Measurements from ENCODE around the gene NRXN3.

The NRXN3 gene

GRCh38 chr14:79580414-79580813 lies 1410.2 kb downstream of the NRXN3 start:
- no peak overlapping the region for H3K4me3 ChIP-seq (ENCODE audit: low read depth, low read length, poor library complexity, severe bottlenecking)
- H2AFZ ChIP-seq (ENCODE audit: low read length): no peak overlapping the region
- no peaks in the 10 kb centered on the region for H3K9me3 ChIP-seq (ENCODE audit: low read length)
- no peak overlapping the region for H3K4me2 ChIP-seq (ENCODE audit: low read length)
- H3K9ac ChIP-seq (ENCODE audit: low read length): no peak overlapping the region
- H3K9me2 ChIP-seq (ENCODE audit: low read depth, low read length): no peaks in the 10 kb centered on the region
- no peaks in the 10 kb centered on the region for H3K36me3 ChIP-seq (ENCODE audit: insufficient read depth, low read length)
- H3K4me1 ChIP-seq (ENCODE audit: insufficient read depth, low read length, severe bottlenecking): no peaks in the 10 kb centered on the region
- no peaks in the 10 kb centered on the region for H3F3A ChIP-seq (ENCODE audit: insufficient read depth, low read length)
- TF ChIP-seq, protein P1, sequence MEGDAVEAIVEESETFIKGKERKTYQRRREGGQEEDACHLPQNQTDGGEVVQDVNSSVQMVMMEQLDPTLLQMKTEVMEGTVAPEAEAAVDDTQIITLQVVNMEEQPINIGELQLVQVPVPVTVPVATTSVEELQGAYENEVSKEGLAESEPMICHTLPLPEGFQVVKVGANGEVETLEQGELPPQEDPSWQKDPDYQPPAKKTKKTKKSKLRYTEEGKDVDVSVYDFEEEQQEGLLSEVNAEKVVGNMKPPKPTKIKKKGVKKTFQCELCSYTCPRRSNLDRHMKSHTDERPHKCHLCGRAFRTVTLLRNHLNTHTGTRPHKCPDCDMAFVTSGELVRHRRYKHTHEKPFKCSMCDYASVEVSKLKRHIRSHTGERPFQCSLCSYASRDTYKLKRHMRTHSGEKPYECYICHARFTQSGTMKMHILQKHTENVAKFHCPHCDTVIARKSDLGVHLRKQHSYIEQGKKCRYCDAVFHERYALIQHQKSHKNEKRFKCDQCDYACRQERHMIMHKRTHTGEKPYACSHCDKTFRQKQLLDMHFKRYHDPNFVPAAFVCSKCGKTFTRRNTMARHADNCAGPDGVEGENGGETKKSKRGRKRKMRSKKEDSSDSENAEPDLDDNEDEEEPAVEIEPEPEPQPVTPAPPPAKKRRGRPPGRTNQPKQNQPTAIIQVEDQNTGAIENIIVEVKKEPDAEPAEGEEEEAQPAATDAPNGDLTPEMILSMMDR (IDR thresholded peaks at IDR 0.05; ENCODE audit: low read length): no peak
- no peak for TF ChIP-seq EZH2 (IDR thresholded peaks at IDR 0.05; ENCODE audit: borderline replicate concordance, low read length)
- H3K27ac ChIP-seq (ENCODE audit: low read depth, low read length, poor library complexity, severe bottlenecking): no peak overlapping the region
- H4K20me1 ChIP-seq (ENCODE audit: insufficient read depth, low read length): no peaks in the 10 kb centered on the region
- no peaks in the 10 kb centered on the region for H3K27me3 ChIP-seq (ENCODE audit: insufficient read depth, low read length)
- no peaks in the 10 kb centered on the region for H3K79me2 ChIP-seq (ENCODE audit: insufficient read depth, low read length)

DNA sequence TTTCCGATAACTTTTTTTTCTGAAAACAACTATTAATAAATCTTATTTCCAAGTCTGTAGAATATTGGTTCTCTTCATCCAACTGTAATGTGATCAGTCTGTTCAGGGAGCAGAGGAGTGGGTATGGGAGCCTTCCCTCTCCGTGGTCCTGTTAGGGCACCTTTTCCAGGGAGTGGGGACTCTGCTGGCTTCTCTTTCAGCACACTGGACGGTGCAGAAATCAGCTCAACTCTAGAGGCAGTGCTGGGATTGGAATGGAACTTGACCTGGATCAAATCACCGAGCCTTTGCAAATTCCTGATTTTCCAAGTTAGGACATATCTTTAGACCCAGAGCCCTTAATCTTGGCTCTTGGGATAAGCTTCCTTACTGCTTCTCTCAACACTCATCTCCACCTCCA lies 1410.7 kb downstream of the NRXN3 start:
- H3K79me2 ChIP-seq (ENCODE audit: insufficient read depth, low read length): no peaks in the 10 kb centered on the region
- H3K4me3 ChIP-seq (ENCODE audit: low read depth, low read length, poor library complexity, severe bottlenecking): no peak overlapping the region
- no peaks in the 10 kb centered on the region for H3K9me3 ChIP-seq (ENCODE audit: low read length)
- no peak overlapping the region for H2AFZ ChIP-seq (ENCODE audit: low read length)
- H3K27ac ChIP-seq (ENCODE audit: low read depth, low read length, poor library complexity, severe bottlenecking): no peak overlapping the region
- no peaks in the 10 kb centered on the region for H3F3A ChIP-seq (ENCODE audit: insufficient read depth, low read length)
- no peak overlapping the region for H3K9ac ChIP-seq (ENCODE audit: low read length)
- H4K20me1 ChIP-seq (ENCODE audit: insufficient read depth, low read length): no peaks in the 10 kb centered on the region
- no peaks in the 10 kb centered on the region for H3K27me3 ChIP-seq (ENCODE audit: insufficient read depth, low read length)
- TF ChIP-seq EZH2 (IDR thresholded peaks at IDR 0.05; ENCODE audit: borderline replicate concordance, low read length): no peak
- TF ChIP-seq, protein P1 (IDR thresholded peaks at IDR 0.05; ENCODE audit: low read length): no peak
- no peaks in the 10 kb centered on the region for H3K36me3 ChIP-seq (ENCODE audit: insufficient read depth, low read length)
- no peaks in the 10 kb centered on the region for H3K9me2 ChIP-seq (ENCODE audit: low read depth, low read length)
- no peaks in the 10 kb centered on the region for H3K4me1 ChIP-seq (ENCODE audit: insufficient read depth, low read length, severe bottlenecking)
- no peak overlapping the region for H3K4me2 ChIP-seq (ENCODE audit: low read length)

- TF ChIP-seq EZH2 (IDR thresholded peaks at IDR 0.05; ENCODE audit: borderline replicate concordance, low read length): no peak
- TF ChIP-seq, protein P1 (IDR thresholded peaks at IDR 0.05; ENCODE audit: low read length): no peak
- H3K9me3 ChIP-seq (ENCODE audit: low read length): no peaks in the 10 kb centered on the region
- no peaks in the 10 kb centered on the region for H3K27me3 ChIP-seq (ENCODE audit: insufficient read depth, low read length)
- H3K9me2 ChIP-seq (ENCODE audit: low read depth, low read length): no peaks in the 10 kb centered on the region
- H3K27ac ChIP-seq (ENCODE audit: low read depth, low read length, poor library complexity, severe bottlenecking): no peak overlapping the region
- no peak overlapping the region for H3K4me2 ChIP-seq (ENCODE audit: low read length)
- H2AFZ ChIP-seq (ENCODE audit: low read length): no peak overlapping the region
- H3K9ac ChIP-seq (ENCODE audit: low read length): no peak overlapping the region
- H3K36me3 ChIP-seq (ENCODE audit: insufficient read depth, low read length): no peaks in the 10 kb centered on the region
- no peak overlapping the region for H3K4me3 ChIP-seq (ENCODE audit: low read depth, low read length, poor library complexity, severe bottlenecking)
- no peaks in the 10 kb centered on the region for H3K4me1 ChIP-seq (ENCODE audit: insufficient read depth, low read length, severe bottlenecking)
- H3F3A ChIP-seq (ENCODE audit: insufficient read depth, low read length): no peaks in the 10 kb centered on the region
- no peaks in the 10 kb centered on the region for H4K20me1 ChIP-seq (ENCODE audit: insufficient read depth, low read length)
- no peaks in the 10 kb centered on the region for H3K79me2 ChIP-seq (ENCODE audit: insufficient read depth, low read length)
Measured at GRCh38 chr14:79581912-79582576, 1411.9 kb downstream of the NRXN3 start.

Measured in OCI-LY1 (cell line).